ENCODE measurements around the gene RTTN.

The RTTN gene

GRCh38 chr18:70046207-70046606, 159.3 kb downstream of the RTTN start:
- Histone ChIP-seq H3K9ac (ENCODE audit: low read length) (no peak overlapping the region), H3K4me3 (ENCODE audit: low read depth, low read length) (no peak overlapping the region), H3K27me3 (ENCODE audit: control insufficient read depth, insufficient read depth, low read length) (no peaks in the 10 kb centered on the region), H3K4me1 (ENCODE audit: control insufficient read depth, insufficient read depth, low read length) (no peaks in the 10 kb centered on the region), H3K9me3 (ENCODE audit: control insufficient read depth, insufficient read depth, low read depth, low read length) (no peaks in the 10 kb centered on the region), H3K36me3 (ENCODE audit: control insufficient read depth, insufficient read depth, low read length) (no peaks in the 10 kb centered on the region), H3K27ac (ENCODE audit: low read depth, low read length) (no peak overlapping the region)

- Histone ChIP-seq H3K9ac (ENCODE audit: low read length) (no peak overlapping the region), H3K27ac (ENCODE audit: low read depth, low read length) (no peak overlapping the region), H3K27me3 (ENCODE audit: control insufficient read depth, insufficient read depth, low read length) (no peaks in the 10 kb centered on the region), H3K4me1 (ENCODE audit: control insufficient read depth, insufficient read depth, low read length) (no peaks in the 10 kb centered on the region), H3K4me3 (ENCODE audit: low read depth, low read length) (no peak overlapping the region), H3K9me3 (ENCODE audit: control insufficient read depth, insufficient read depth, low read depth, low read length) (no peaks in the 10 kb centered on the region), H3K36me3 (ENCODE audit: control insufficient read depth, insufficient read depth, low read length) (no peaks in the 10 kb centered on the region)
These were observed 160.9 kb downstream of the RTTN start for GRCh38 chr18:70044632-70045031.

GRCh38 chr18:70041459-70042050, 163.9 kb downstream of the RTTN start:
- Histone ChIP-seq H3K4me3 (ENCODE audit: low read depth, low read length) (no peak overlapping the region), H3K27ac (ENCODE audit: low read depth, low read length) (no peak overlapping the region), H3K9ac (ENCODE audit: low read length) (no peak overlapping the region), H3K36me3 (ENCODE audit: control insufficient read depth, insufficient read depth, low read length) (no peaks in the 10 kb centered on the region; the same call in 1 of the 2 replicates), H3K27me3 (ENCODE audit: control insufficient read depth, insufficient read depth, low read length) (no peaks in the 10 kb centered on the region), H3K9me3 (ENCODE audit: control insufficient read depth, insufficient read depth, low read depth, low read length) (no peaks in the 10 kb centered on the region), H3K4me1 (ENCODE audit: control insufficient read depth, insufficient read depth, low read length) (no peaks in the 10 kb centered on the region)

- Histone ChIP-seq H3K27ac (ENCODE audit: low read depth, low read length) (no peak overlapping the region), H3K36me3 (ENCODE audit: control insufficient read depth, insufficient read depth, low read length) (no peaks in the 10 kb centered on the region; the same call in 1 of the 2 replicates), H3K27me3 (ENCODE audit: control insufficient read depth, insufficient read depth, low read length) (no peaks in the 10 kb centered on the region), H3K9me3 (ENCODE audit: control insufficient read depth, insufficient read depth, low read depth, low read length) (no peaks in the 10 kb centered on the region), H3K4me3 (ENCODE audit: low read depth, low read length) (no peak overlapping the region), H3K9ac (ENCODE audit: low read length) (no peak overlapping the region), H3K4me1 (ENCODE audit: control insufficient read depth, insufficient read depth, low read length) (no peaks in the 10 kb centered on the region)
These were observed 166.3 kb downstream of the RTTN start for GRCh38 chr18:70039186-70039585.

GRCh38 chr18:70037431-70038061, 167.9 kb downstream of the RTTN start:
- H3K4me1 ChIP-seq (ENCODE audit: control insufficient read depth, insufficient read depth, low read length) = no peaks in the 10 kb centered on the region
- no peaks in the 10 kb centered on the region; the same call in 1 of the 2 replicates for H3K36me3 ChIP-seq (ENCODE audit: control insufficient read depth, insufficient read depth, low read length)
- H3K27me3 ChIP-seq (ENCODE audit: control insufficient read depth, insufficient read depth, low read length) = no peaks in the 10 kb centered on the region
- H3K4me3 ChIP-seq (ENCODE audit: low read depth, low read length) = no peak overlapping the region
- H3K9ac ChIP-seq (ENCODE audit: low read length) = no peak overlapping the region
- no peaks in the 10 kb centered on the region for H3K9me3 ChIP-seq (ENCODE audit: control insufficient read depth, insufficient read depth, low read depth, low read length)
- no peak overlapping the region for H3K27ac ChIP-seq (ENCODE audit: low read depth, low read length)

- H3K27me3 ChIP-seq (ENCODE audit: control insufficient read depth, insufficient read depth, low read length) = no peaks in the 10 kb centered on the region
- H3K9ac ChIP-seq (ENCODE audit: low read length) = no peak overlapping the region
- H3K4me1 ChIP-seq (ENCODE audit: control insufficient read depth, insufficient read depth, low read length) = no peaks in the 10 kb centered on the region
- H3K36me3 ChIP-seq (ENCODE audit: control insufficient read depth, insufficient read depth, low read length) = no peaks in the 10 kb centered on the region; the same call in 1 of the 2 replicates
- H3K4me3 ChIP-seq (ENCODE audit: low read depth, low read length) = no peak overlapping the region
- no peaks in the 10 kb centered on the region for H3K9me3 ChIP-seq (ENCODE audit: control insufficient read depth, insufficient read depth, low read depth, low read length)
- H3K27ac ChIP-seq (ENCODE audit: low read depth, low read length) = no peak overlapping the region
These were observed 168.6 kb downstream of the RTTN start for GRCh38 chr18:70036771-70037347.

GRCh38 chr18:70036168-70036567, 169.3 kb downstream of the RTTN start:
- no peak overlapping the region for H3K9ac ChIP-seq (ENCODE audit: low read length)
- no peak overlapping the region for H3K27ac ChIP-seq (ENCODE audit: low read depth, low read length)
- no peaks in the 10 kb centered on the region for H3K27me3 ChIP-seq (ENCODE audit: control insufficient read depth, insufficient read depth, low read length)
- H3K36me3 ChIP-seq (ENCODE audit: control insufficient read depth, insufficient read depth, low read length) = no peaks in the 10 kb centered on the region; the same call in 1 of the 2 replicates
- H3K4me3 ChIP-seq (ENCODE audit: low read depth, low read length) = no peak overlapping the region
- no peaks in the 10 kb centered on the region for H3K4me1 ChIP-seq (ENCODE audit: control insufficient read depth, insufficient read depth, low read length)
- no peaks in the 10 kb centered on the region for H3K9me3 ChIP-seq (ENCODE audit: control insufficient read depth, insufficient read depth, low read depth, low read length)

- Histone ChIP-seq H3K27ac (ENCODE audit: low read depth, low read length) (no peak overlapping the region), H3K9me3 (ENCODE audit: control insufficient read depth, insufficient read depth, low read depth, low read length) (no peaks in the 10 kb centered on the region), H3K36me3 (ENCODE audit: control insufficient read depth, insufficient read depth, low read length) (peaks cover 4% of the 10 kb centered on the region; the same call in 1 of the 2 replicates), H3K27me3 (ENCODE audit: control insufficient read depth, insufficient read depth, low read length) (no peaks in the 10 kb centered on the region), H3K4me3 (ENCODE audit: low read depth, low read length) (no peak overlapping the region), H3K9ac (ENCODE audit: low read length) (no peak overlapping the region), H3K4me1 (ENCODE audit: control insufficient read depth, insufficient read depth, low read length) (no peaks in the 10 kb centered on the region)
These were observed 174.3 kb downstream of the RTTN start for GRCh38 chr18:70031221-70031620.

GRCh38 chr18:70030728-70031127, 174.8 kb downstream of the RTTN start:
- Histone ChIP-seq H3K9ac (ENCODE audit: low read length) (no peak overlapping the region), H3K27ac (ENCODE audit: low read depth, low read length) (no peak overlapping the region), H3K9me3 (ENCODE audit: control insufficient read depth, insufficient read depth, low read depth, low read length) (no peaks in the 10 kb centered on the region), H3K4me1 (ENCODE audit: control insufficient read depth, insufficient read depth, low read length) (no peaks in the 10 kb centered on the region), H3K36me3 (ENCODE audit: control insufficient read depth, insufficient read depth, low read length) (peaks cover 4% of the 10 kb centered on the region; the same call in 1 of the 2 replicates), H3K27me3 (ENCODE audit: control insufficient read depth, insufficient read depth, low read length) (no peaks in the 10 kb centered on the region), H3K4me3 (ENCODE audit: low read depth, low read length) (no peak overlapping the region)

- Histone ChIP-seq H3K4me1 (ENCODE audit: control insufficient read depth, insufficient read depth, low read length) (no peaks in the 10 kb centered on the region), H3K36me3 (ENCODE audit: control insufficient read depth, insufficient read depth, low read length) (peaks cover 13% of the 10 kb centered on the region), H3K9me3 (ENCODE audit: control insufficient read depth, insufficient read depth, low read depth, low read length) (no peaks in the 10 kb centered on the region), H3K27ac (ENCODE audit: low read depth, low read length) (no peak overlapping the region), H3K9ac (ENCODE audit: low read length) (no peak overlapping the region), H3K27me3 (ENCODE audit: control insufficient read depth, insufficient read depth, low read length) (no peaks in the 10 kb centered on the region), H3K4me3 (ENCODE audit: low read depth, low read length) (no peak overlapping the region)
These were observed 176.3 kb downstream of the RTTN start for GRCh38 chr18:70029163-70029562.

- Histone ChIP-seq H3K4me3 (ENCODE audit: low read depth, low read length) (no peak overlapping the region), H3K36me3 (ENCODE audit: control insufficient read depth, insufficient read depth, low read length) (peaks cover 16% of the 10 kb centered on the region), H3K9ac (ENCODE audit: low read length) (no peak overlapping the region), H3K9me3 (ENCODE audit: control insufficient read depth, insufficient read depth, low read depth, low read length) (no peaks in the 10 kb centered on the region), H3K27me3 (ENCODE audit: control insufficient read depth, insufficient read depth, low read length) (no peaks in the 10 kb centered on the region), H3K4me1 (ENCODE audit: control insufficient read depth, insufficient read depth, low read length) (no peaks in the 10 kb centered on the region), H3K27ac (ENCODE audit: low read depth, low read length) (no peak overlapping the region)
These were observed 176.8 kb downstream of the RTTN start for GRCh38 chr18:70028734-70029133.
